ENCODE measurements around the gene XYLT2.

DNA sequence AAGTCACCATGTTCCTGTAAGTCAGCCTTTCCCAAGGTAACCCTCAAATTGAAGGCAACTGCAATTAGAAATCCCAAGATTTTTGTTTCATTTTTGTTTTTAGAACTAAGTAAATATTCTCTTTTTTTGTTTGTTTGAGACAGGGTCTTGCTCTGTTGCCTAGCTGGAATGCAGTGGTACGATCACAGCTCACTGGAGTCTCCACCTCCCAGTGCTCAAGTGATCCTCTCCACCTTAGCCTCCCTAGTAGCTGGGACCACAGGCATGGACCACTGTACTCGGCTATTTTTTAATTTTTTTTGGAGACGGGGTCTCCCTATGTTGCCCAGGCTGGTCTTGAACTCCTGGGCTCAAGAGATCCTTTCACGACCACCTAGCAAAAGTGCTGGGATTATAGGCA, 62.0 kb downstream of the XYLT2 start:
- TF ChIP-seq SMC3 (IDR thresholded peaks at IDR 0.05) (no peak), FOSB (CRISPR knock-in tag; IDR thresholded peaks at IDR 0.05) (no peak), MYC (IDR thresholded peaks at IDR 0.05; ENCODE audit: borderline replicate concordance, low read length) (no peak)
- TF ChIP-seq, protein P1, sequence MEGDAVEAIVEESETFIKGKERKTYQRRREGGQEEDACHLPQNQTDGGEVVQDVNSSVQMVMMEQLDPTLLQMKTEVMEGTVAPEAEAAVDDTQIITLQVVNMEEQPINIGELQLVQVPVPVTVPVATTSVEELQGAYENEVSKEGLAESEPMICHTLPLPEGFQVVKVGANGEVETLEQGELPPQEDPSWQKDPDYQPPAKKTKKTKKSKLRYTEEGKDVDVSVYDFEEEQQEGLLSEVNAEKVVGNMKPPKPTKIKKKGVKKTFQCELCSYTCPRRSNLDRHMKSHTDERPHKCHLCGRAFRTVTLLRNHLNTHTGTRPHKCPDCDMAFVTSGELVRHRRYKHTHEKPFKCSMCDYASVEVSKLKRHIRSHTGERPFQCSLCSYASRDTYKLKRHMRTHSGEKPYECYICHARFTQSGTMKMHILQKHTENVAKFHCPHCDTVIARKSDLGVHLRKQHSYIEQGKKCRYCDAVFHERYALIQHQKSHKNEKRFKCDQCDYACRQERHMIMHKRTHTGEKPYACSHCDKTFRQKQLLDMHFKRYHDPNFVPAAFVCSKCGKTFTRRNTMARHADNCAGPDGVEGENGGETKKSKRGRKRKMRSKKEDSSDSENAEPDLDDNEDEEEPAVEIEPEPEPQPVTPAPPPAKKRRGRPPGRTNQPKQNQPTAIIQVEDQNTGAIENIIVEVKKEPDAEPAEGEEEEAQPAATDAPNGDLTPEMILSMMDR (IDR thresholded peaks at IDR 0.05): no peak
